Kidney epithelial cell (primary cell): ENCODE results near the gene MRTFB. TPM values are rescaled to one million over a fixed set of nuclear protein-coding genes. Genes with fewer than 3 reads are reported as not detected.
A peak's percentile ranks its signal among the peaks of the same experiment; 100 is the strongest.

ENCODE experiments used
- DNase-seq: peaks from one replicate; pipeline ENCODE4 v3.0.0-alpha.2; 2010; ENCODE audit warnings: low read depth
- H3K27me3 ChIP-seq: 2 replicates; pipeline ENCODE4 v1.6.0; 2011; ENCODE audit warnings: low read length; ENCODE audit not compliant: control insufficient read depth, insufficient read depth
- H3K36me3 ChIP-seq: 2 replicates; pipeline ENCODE4 v1.5.1; 2011; ENCODE audit warnings: low read length; ENCODE audit not compliant: control insufficient read depth, insufficient read depth
- H3K4me3 ChIP-seq: 2 replicates; pipeline ENCODE4 v1.5.1; 2011; ENCODE audit warnings: low read depth, mild to moderate bottlenecking, control low read depth, low read length
- total RNA-seq: library from RNA; depleted of rRNA; stranded (reverse); fragments of >200 nt; gene quantifications from 2 replicates; pipeline ENCODE4 v1.2.3, GENCODE V29; 2015
- TF ChIP-seq, protein P1 (sequence below): IDR thresholded peaks from 2 replicates; pipeline ENCODE4 v1.5.1; 2011; ENCODE audit warnings: mild to moderate bottlenecking, moderate library complexity, low read length, control low read depth, inconsistent platforms; ENCODE audit not compliant: insufficient read depth, poor library complexity, severe bottlenecking

The MRTFB gene
- total RNA-seq, 1 donor from 2014 or later: 15.8 TPM

DNA sequence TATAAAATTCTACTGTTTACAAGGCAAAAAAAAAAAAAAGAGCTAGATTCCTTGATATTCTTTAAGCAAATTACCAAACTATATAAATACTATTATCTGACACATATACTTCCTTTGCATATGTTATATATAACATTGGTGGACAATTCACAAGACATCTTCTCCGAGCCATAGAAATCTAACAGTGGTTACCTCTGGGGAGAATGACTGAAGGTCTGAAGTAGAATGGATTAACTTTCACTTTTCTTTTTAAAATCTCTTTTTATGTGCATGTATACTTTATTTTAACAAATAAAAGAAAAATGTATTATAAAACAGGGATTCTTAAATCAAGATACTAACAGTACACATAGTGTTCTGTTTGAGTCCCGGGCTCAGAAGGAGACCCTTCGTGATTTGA lies 131.0 kb downstream of the MRTFB start:
- TF ChIP-seq, protein P1, sequence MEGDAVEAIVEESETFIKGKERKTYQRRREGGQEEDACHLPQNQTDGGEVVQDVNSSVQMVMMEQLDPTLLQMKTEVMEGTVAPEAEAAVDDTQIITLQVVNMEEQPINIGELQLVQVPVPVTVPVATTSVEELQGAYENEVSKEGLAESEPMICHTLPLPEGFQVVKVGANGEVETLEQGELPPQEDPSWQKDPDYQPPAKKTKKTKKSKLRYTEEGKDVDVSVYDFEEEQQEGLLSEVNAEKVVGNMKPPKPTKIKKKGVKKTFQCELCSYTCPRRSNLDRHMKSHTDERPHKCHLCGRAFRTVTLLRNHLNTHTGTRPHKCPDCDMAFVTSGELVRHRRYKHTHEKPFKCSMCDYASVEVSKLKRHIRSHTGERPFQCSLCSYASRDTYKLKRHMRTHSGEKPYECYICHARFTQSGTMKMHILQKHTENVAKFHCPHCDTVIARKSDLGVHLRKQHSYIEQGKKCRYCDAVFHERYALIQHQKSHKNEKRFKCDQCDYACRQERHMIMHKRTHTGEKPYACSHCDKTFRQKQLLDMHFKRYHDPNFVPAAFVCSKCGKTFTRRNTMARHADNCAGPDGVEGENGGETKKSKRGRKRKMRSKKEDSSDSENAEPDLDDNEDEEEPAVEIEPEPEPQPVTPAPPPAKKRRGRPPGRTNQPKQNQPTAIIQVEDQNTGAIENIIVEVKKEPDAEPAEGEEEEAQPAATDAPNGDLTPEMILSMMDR: no peak
- no peak overlapping the region for H3K4me3 ChIP-seq
- H3K27me3 ChIP-seq: no peaks in the 10 kb centered on the region
- no peak for DNase-seq
- no peaks in the 10 kb centered on the region for H3K36me3 ChIP-seq

DNA sequence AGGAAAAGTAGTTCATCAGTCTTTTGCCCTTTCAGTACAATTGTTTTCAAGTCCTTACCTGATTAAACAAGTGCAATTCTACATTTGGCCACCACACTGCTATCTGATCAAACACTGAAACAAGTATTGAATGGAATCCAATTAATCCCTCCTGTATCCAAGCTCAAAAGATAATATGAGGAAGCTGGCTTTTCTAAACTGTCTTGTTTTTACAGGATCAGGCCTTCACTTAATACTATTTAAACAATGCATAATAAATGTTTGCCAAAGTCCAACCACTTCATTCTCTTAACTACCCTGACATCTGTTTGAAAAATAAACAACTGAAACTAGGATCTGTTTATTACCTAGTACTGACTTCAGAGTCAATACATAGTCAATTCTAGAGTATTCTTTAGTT lies 131.6 kb downstream of the MRTFB start:
- H3K4me3 ChIP-seq: no peak overlapping the region
- H3K27me3 ChIP-seq: no peaks in the 10 kb centered on the region
- TF ChIP-seq, protein P1: peak; percentile 22
- DNase-seq: no peak
- H3K36me3 ChIP-seq: no peaks in the 10 kb centered on the region

DNA sequence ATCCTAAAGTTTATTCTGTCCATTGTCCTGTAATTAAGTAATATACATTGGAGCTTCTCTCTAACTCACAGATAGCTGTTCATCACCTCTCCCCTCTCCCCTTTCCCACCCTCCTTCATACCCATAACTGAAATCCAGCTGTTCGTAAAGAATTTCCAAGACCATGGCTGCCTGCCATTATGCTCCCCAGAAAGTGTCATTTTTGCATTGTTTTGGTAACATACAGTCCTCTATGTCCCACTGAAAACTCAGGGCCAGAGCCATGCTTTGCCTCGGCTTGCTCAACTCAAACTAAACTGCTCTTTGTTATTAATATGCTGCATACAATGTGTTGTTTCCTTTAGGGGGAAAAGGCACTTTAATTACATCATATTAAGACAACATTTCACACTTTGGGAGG lies 132.0 kb downstream of the MRTFB start:
- Histone ChIP-seq H3K27me3 (no peaks in the 10 kb centered on the region), H3K4me3 (no peak overlapping the region), H3K36me3 (no peaks in the 10 kb centered on the region)
- DNase-seq: no peak
- TF ChIP-seq, protein P1: no peak

DNA sequence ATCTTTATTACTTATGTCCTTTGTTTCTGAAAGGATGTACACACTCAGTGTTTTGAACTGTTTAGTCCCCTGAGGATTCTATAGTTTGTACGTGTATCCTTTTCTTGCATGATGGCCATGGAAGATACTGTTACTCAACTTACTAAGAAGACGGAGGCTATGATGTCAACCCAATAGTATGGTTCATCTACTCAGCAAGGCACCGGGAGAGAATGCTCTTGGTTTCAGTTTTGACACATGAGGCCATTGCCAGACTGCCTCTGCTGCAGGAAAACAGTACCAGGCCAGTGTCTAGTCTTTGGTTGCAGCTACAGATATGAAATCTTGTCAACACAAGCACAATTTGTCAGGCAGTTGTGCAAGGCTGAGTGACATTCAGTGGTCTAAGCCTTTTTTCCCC lies 134.5 kb downstream of the MRTFB start:
- TF ChIP-seq, protein P1: no peak

DNA sequence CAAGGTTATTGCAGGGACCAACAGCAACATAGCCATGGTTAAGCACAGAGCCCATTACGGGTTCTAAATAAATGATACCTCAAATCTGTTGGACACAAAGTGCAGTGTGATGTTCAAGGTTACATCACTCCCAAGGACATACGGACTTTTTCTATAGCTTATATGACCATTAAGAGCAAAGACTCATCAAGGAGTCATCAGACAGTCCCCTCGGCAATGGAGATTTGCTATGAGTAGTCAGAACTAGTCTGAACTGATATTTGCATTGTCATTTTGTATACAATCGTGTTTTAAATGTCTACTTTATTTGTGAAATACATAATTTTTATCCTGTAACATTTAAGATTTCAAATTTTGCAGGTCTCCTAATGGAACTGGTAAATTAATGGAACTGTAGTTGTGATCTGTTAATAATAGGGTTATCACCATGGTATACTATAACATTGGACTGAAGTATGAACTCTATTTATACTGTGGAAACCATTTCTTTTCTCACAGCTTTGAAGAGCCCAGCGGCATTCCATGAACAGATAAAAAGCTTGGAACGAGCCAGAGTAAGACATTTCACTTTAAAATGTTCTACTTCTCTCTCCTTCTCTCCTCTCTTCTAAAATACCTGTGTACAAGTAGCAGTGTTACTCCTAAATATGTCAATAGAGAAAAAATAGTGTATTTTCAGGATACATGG lies 140.9 kb downstream of the MRTFB start:
- DNase-seq: no peak
- H3K27me3 ChIP-seq: no peaks in the 10 kb centered on the region
- no peak overlapping the region for H3K4me3 ChIP-seq
- H3K36me3 ChIP-seq: no peaks in the 10 kb centered on the region
- TF ChIP-seq, protein P1: no peak

More for the DNA sequence above, 134.5 kb downstream of the MRTFB start:
- no peak for DNase-seq
- no peak overlapping the region for H3K4me3 ChIP-seq
- no peaks in the 10 kb centered on the region for H3K36me3 ChIP-seq
- H3K27me3 ChIP-seq: no peaks in the 10 kb centered on the region

DNA sequence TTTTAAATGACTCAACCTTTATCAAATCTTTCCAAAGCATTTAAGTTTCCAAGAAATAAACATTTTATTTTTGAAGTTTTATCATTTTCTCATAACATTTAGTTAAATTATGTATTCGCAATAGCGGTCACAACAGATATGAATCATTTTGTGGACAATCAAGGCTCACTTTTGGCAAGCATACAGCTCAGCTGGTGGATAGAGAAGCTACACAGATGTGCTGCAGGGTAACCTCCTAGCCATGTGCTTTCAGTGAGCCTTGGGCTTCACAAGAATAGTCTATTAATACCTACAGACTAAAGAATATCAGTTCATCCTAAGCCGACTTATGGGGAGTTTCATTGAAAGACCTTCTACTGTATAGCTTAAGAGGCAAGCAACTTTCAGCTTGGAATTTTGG lies 144.8 kb downstream of the MRTFB start:
- Histone ChIP-seq H3K27me3 (no peaks in the 10 kb centered on the region), H3K4me3 (no peak overlapping the region), H3K36me3 (no peaks in the 10 kb centered on the region)
- TF ChIP-seq, protein P1: no peak
- no peak for DNase-seq
